WTC11 (cell line): ENCODE data around the gene TMEM43. TPM values are rescaled to one million over a fixed set of nuclear protein-coding genes. Genes with fewer than 3 reads are reported as not detected.

Experiments
- ATAC-seq: fragments of 200-7000 bp; cut with Tn5 transposase; 2 replicates; pipeline ENCODE4 v1.10.0; 2021; ENCODE audit warnings: mild to moderate bottlenecking, moderate library complexity
- CTCF ChIA-PET: fragments of 300-600 bp; sonication (Branson Sonifier 250); formaldehyde crosslinking; loops from one replicate; lab custom pipeline; 2021; ENCODE audit warnings: antibody characterized with exemption; lab: Charles Lee
- POLR2A ChIA-PET: fragments of 350-600 bp; sonication (Branson Sonifier 250); formaldehyde crosslinking; loops from one replicate; lab custom pipeline; 2021; ENCODE audit warnings: antibody characterized with exemption; lab: Charles Lee
- DNase-seq: peaks from one replicate; pipeline ENCODE4 v3.0.0; 2021; ENCODE audit warnings: low spot score
- H3K27ac Mint-ChIP-seq: 2 replicates; pipeline ENCODE4 v1.8.0; 2021; ENCODE audit warnings: mixed read lengths
- H3K27me3 Mint-ChIP-seq: 2 replicates; pipeline ENCODE4 v1.8.0; 2021; ENCODE audit warnings: low read depth, mild to moderate bottlenecking, moderate library complexity, mixed read lengths
- H3K36me3 Mint-ChIP-seq: 2 replicates; pipeline ENCODE4 v1.8.0; 2021; ENCODE audit warnings: mixed read lengths
- H3K4me1 Mint-ChIP-seq: 2 replicates; pipeline ENCODE4 v1.8.0; 2022; ENCODE audit warnings: mixed read lengths
- H3K4me3 Mint-ChIP-seq: 2 replicates; pipeline ENCODE4 v1.8.0; 2021; ENCODE audit warnings: mild to moderate bottlenecking, moderate library complexity, mixed read lengths
- H3K9me3 Mint-ChIP-seq: 2 replicates; pipeline ENCODE4 v1.8.0; 2021; ENCODE audit warnings: mixed read lengths
- CBFB ChIP-seq: sonication (generic); formaldehyde crosslinking; IDR thresholded peaks from 2 replicates; pipeline ENCODE4 v1.8.1; 2022; ENCODE audit warnings: mild to moderate bottlenecking, low read depth, missing genetic modification reagents
- CREM ChIP-seq: sonication (generic); formaldehyde crosslinking; IDR thresholded peaks from 2 replicates; pipeline ENCODE4 v1.8.1; 2022; ENCODE audit warnings: mild to moderate bottlenecking, missing genetic modification reagents, moderate library complexity
- NFYB ChIP-seq: sonication (generic); formaldehyde crosslinking; conservative IDR thresholded peaks from 2 replicates; pipeline ENCODE4 v1.8.0; 2022; ENCODE audit warnings: low read depth, missing genetic modification reagents
- SMAD3 ChIP-seq: sonication (generic); formaldehyde crosslinking; IDR thresholded peaks from 2 replicates; pipeline ENCODE4 v1.8.0; 2022; ENCODE audit warnings: missing genetic modification reagents, mild to moderate bottlenecking, borderline replicate concordance
- ZNF219 ChIP-seq: sonication (generic); formaldehyde crosslinking; IDR thresholded peaks from 2 replicates; pipeline ENCODE4 v1.8.0; 2023; ENCODE audit warnings: missing genetic modification reagents, mild to moderate bottlenecking, borderline replicate concordance
- ZNF423 ChIP-seq: fragments of 250-450 bp; sonication (Bioruptor Pico); IDR thresholded peaks from 2 replicates; pipeline ENCODE4 v2.1.2; 2022; ENCODE audit warnings: mild to moderate bottlenecking, moderate library complexity
- total RNA-seq: library from RNA; stranded (reverse); gene quantifications from 3 replicates; pipeline ENCODE4 v1.2.3, GENCODE V29; 2021
- TF ChIP-seq, protein P1 (sequence below): sonication (generic); formaldehyde crosslinking; IDR thresholded peaks from 2 replicates; pipeline ENCODE4 v1.8.1; 2023; ENCODE audit warnings: mild to moderate bottlenecking, moderate library complexity, missing genetic modification reagents
- TF ChIP-seq, protein P2 (sequence below): sonication (generic); formaldehyde crosslinking; IDR thresholded peaks from 2 replicates; pipeline ENCODE4 v1.8.0; 2022; ENCODE audit warnings: missing genetic modification reagents
- TF ChIP-seq, protein P3 (sequence below): sonication (generic); formaldehyde crosslinking; IDR thresholded peaks from 2 replicates; pipeline ENCODE4 v1.8.1; 2023; ENCODE audit warnings: mild to moderate bottlenecking, missing genetic modification reagents
- TF ChIP-seq, protein P4 (sequence below): sonication (generic); formaldehyde crosslinking; IDR thresholded peaks from 2 replicates; pipeline ENCODE4 v1.8.1; 2022; ENCODE audit warnings: mild to moderate bottlenecking, missing genetic modification reagents, moderate library complexity, borderline replicate concordance
- TF ChIP-seq, protein P5 (sequence below): sonication (generic); formaldehyde crosslinking; IDR thresholded peaks from 2 replicates; pipeline ENCODE4 v1.8.1; 2023; ENCODE audit warnings: mild to moderate bottlenecking, missing genetic modification reagents, borderline replicate concordance

The TMEM43 gene
- total RNA-seq, 1 experiment from 2014 or later = 27.7 TPM

DNA sequence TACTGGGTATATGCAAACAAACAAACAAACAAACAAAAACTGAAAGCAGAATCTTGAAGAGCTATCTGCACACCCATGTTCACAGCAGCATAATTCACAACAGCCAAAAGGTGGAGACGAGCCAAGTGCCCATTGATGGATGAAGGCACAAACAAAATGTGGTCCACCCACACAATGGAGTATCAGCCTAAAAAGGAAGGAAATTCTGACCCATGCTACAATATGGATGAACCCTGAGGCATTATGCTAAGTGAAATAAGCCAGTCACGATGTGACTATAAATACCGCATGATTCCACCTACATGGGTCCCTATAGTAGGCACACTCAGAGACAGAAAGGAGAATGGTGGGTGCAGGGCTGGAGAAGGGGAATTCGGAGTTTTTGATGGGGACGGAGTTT, 29.4 kb downstream of the TMEM43 start:
- CTCF ChIA-PET = interaction anchor here (1.6 to 2.3 kb wide), 2 partner anchors 62 to 258 kb away, joined by 5 to 10 read pairs; no protein-coding TSS in a partner anchor
- DNase-seq = no peak
- H3K27me3 Mint-ChIP-seq = no peaks in the 10 kb centered on the region
- no peaks in the 10 kb centered on the region for H3K9me3 Mint-ChIP-seq
- peaks cover 40% of the 10 kb centered on the region for H3K36me3 Mint-ChIP-seq
- POLR2A ChIA-PET = no interaction called here
- no peak for TF ChIP-seq ZNF219 (CRISPR knock-in tag)
- TF ChIP-seq, protein P1, sequence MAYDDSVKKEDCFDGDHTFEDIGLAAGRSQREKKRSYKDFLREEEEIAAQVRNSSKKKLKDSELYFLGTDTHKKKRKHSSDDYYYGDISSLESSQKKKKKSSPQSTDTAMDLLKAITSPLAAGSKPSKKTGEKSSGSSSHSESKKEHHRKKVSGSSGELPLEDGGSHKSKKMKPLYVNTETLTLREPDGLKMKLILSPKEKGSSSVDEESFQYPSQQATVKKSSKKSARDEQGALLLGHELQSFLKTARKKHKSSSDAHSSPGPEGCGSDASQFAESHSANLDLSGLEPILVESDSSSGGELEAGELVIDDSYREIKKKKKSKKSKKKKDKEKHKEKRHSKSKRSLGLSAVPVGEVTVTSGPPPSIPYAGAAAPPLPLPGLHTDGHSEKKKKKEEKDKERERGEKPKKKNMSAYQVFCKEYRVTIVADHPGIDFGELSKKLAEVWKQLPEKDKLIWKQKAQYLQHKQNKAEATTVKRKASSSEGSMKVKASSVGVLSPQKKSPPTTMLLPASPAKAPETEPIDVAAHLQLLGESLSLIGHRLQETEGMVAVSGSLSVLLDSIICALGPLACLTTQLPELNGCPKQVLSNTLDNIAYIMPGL (CRISPR knock-in tag) = no peak
- TF ChIP-seq CBFB (CRISPR knock-in tag) = no peak
- TF ChIP-seq, all 79 proteins: peak for 0
- Mint-ChIP-seq H3K4me3 (no peak overlapping the region), H3K27ac (no peak overlapping the region), H3K4me1 (no peaks in the 10 kb centered on the region; the same call in 1 of the 2 replicates)
- ATAC-seq = no peak

DNA sequence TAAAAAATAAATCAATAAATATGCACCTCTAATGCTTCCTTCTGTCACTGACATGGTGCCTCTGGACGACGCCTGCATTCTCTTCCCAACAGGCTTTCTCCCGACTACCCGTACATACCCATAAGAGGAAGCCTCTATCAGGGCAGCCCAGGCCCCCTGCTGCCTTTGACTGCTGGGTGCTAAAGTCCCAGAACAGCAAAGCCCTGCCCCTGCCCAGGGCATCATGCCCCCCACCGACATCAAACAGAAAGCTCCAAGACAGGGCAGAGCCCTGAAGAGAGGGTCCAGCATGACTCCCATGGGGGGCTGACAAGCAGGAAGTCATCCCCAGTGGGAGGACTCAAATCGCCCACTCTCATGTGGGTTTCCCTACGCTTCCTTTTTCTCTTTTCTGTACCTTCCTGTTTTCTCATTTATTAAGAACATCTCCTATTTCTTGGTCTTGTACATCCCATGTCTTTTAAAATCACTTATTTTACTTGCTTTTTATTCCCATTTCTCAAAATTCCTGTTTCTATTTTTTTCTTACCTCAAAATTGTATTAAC, 30.1 kb downstream of the TMEM43 start:
- no peak overlapping the region for H3K4me3 Mint-ChIP-seq
- H3K9me3 Mint-ChIP-seq = no peaks in the 10 kb centered on the region
- TF ChIP-seq ZNF423 = peak; percentile 25; the same call in 1 of the 2 replicates
- no peak for TF ChIP-seq CREM
- DNase-seq (no peak), ATAC-seq (no peak)
- no peak overlapping the region for H3K27ac Mint-ChIP-seq
- H3K4me1 Mint-ChIP-seq = no peaks in the 10 kb centered on the region; the same call in 1 of the 2 replicates
- peaks cover 46% of the 10 kb centered on the region for H3K36me3 Mint-ChIP-seq
- ChIA-PET POLR2A (no interaction called here), CTCF (interaction anchor here (0.9 kb wide), 1 partner anchor 10 kb away, joined by 4 read pairs; no protein-coding TSS in a partner anchor)
- H3K27me3 Mint-ChIP-seq = no peaks in the 10 kb centered on the region

DNA sequence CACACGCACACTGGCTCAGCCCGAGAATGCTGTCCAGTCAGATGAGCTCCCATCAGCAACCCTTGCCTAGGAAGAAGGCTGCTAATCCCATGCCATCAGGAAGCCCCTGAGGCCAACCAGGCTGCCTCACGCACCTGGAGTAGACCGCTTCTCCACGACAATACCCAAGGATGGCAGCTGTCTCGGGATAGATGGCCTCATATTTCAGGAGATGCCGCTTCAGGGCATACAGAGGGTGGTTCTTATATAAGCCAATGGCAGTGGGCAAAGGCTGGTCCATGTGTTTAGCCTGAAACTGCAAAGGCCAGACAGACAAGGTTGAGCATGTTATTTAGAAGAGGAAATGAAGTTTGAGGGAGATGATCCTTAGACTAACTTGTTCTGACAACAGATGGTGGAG, 31.3 kb downstream of the TMEM43 start:
- CTCF ChIA-PET = interaction anchor here (1.0 kb wide), 1 partner anchor 260 kb away, joined by 3 read pairs; no protein-coding TSS in a partner anchor
- Mint-ChIP-seq H3K4me1 (no peaks in the 10 kb centered on the region; the same call in 1 of the 2 replicates), H3K4me3 (no peak overlapping the region), H3K27me3 (no peaks in the 10 kb centered on the region), H3K9me3 (peaks cover 5% of the 10 kb centered on the region), H3K27ac (peak overlapping the region; percentile 26; the same call in 1 of the 2 replicates), H3K36me3 (peaks cover 58% of the 10 kb centered on the region)
- POLR2A ChIA-PET = no interaction called here
- ATAC-seq (no peak), DNase-seq (no peak)
- TF ChIP-seq SMAD3 (CRISPR knock-in tag) (no peak), NFYB (CRISPR knock-in tag) (no peak)
- TF ChIP-seq, protein P2, sequence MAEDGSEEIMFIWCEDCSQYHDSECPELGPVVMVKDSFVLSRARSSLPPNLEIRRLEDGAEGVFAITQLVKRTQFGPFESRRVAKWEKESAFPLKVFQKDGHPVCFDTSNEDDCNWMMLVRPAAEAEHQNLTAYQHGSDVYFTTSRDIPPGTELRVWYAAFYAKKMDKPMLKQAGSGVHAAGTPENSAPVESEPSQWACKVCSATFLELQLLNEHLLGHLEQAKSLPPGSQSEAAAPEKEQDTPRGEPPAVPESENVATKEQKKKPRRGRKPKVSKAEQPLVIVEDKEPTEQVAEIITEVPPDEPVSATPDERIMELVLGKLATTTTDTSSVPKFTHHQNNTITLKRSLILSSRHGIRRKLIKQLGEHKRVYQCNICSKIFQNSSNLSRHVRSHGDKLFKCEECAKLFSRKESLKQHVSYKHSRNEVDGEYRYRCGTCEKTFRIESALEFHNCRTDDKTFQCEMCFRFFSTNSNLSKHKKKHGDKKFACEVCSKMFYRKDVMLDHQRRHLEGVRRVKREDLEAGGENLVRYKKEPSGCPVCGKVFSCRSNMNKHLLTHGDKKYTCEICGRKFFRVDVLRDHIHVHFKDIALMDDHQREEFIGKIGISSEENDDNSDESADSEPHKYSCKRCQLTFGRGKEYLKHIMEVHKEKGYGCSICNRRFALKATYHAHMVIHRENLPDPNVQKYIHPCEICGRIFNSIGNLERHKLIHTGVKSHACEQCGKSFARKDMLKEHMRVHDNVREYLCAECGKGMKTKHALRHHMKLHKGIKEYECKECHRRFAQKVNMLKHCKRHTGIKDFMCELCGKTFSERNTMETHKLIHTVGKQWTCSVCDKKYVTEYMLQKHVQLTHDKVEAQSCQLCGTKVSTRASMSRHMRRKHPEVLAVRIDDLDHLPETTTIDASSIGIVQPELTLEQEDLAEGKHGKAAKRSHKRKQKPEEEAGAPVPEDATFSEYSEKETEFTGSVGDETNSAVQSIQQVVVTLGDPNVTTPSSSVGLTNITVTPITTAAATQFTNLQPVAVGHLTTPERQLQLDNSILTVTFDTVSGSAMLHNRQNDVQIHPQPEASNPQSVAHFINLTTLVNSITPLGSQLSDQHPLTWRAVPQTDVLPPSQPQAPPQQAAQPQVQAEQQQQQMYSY (CRISPR knock-in tag) = no peak
- TF ChIP-seq, protein P3, sequence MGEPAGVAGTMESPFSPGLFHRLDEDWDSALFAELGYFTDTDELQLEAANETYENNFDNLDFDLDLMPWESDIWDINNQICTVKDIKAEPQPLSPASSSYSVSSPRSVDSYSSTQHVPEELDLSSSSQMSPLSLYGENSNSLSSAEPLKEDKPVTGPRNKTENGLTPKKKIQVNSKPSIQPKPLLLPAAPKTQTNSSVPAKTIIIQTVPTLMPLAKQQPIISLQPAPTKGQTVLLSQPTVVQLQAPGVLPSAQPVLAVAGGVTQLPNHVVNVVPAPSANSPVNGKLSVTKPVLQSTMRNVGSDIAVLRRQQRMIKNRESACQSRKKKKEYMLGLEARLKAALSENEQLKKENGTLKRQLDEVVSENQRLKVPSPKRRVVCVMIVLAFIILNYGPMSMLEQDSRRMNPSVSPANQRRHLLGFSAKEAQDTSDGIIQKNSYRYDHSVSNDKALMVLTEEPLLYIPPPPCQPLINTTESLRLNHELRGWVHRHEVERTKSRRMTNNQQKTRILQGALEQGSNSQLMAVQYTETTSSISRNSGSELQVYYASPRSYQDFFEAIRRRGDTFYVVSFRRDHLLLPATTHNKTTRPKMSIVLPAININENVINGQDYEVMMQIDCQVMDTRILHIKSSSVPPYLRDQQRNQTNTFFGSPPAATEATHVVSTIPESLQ (CRISPR knock-in tag) = no peak
- TF ChIP-seq, protein P4, sequence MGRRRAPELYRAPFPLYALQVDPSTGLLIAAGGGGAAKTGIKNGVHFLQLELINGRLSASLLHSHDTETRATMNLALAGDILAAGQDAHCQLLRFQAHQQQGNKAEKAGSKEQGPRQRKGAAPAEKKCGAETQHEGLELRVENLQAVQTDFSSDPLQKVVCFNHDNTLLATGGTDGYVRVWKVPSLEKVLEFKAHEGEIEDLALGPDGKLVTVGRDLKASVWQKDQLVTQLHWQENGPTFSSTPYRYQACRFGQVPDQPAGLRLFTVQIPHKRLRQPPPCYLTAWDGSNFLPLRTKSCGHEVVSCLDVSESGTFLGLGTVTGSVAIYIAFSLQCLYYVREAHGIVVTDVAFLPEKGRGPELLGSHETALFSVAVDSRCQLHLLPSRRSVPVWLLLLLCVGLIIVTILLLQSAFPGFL (CRISPR knock-in tag) = no peak
- TF ChIP-seq, protein P5, sequence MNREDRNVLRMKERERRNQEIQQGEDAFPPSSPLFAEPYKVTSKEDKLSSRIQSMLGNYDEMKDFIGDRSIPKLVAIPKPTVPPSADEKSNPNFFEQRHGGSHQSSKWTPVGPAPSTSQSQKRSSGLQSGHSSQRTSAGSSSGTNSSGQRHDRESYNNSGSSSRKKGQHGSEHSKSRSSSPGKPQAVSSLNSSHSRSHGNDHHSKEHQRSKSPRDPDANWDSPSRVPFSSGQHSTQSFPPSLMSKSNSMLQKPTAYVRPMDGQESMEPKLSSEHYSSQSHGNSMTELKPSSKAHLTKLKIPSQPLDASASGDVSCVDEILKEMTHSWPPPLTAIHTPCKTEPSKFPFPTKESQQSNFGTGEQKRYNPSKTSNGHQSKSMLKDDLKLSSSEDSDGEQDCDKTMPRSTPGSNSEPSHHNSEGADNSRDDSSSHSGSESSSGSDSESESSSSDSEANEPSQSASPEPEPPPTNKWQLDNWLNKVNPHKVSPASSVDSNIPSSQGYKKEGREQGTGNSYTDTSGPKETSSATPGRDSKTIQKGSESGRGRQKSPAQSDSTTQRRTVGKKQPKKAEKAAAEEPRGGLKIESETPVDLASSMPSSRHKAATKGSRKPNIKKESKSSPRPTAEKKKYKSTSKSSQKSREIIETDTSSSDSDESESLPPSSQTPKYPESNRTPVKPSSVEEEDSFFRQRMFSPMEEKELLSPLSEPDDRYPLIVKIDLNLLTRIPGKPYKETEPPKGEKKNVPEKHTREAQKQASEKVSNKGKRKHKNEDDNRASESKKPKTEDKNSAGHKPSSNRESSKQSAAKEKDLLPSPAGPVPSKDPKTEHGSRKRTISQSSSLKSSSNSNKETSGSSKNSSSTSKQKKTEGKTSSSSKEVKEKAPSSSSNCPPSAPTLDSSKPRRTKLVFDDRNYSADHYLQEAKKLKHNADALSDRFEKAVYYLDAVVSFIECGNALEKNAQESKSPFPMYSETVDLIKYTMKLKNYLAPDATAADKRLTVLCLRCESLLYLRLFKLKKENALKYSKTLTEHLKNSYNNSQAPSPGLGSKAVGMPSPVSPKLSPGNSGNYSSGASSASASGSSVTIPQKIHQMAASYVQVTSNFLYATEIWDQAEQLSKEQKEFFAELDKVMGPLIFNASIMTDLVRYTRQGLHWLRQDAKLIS (CRISPR knock-in tag) = no peak
